NCI-H1436 (cell line): Measurements from ENCODE around the gene RBM8A.

ENCODE experiments used
- DNase-seq: peaks from one replicate; lab custom pipeline; 2025; lab: John Stamatoyannopoulos, UW

RBM8A gene

GRCh38 chr1:145877923-145878486, 49.3 kb downstream of the RBM8A start:
- no peak for DNase-seq

GRCh38 chr1:145874646-145875045, 52.6 kb downstream of the RBM8A start:
- DNase-seq: no peak

- DNase-seq: no peak
Measured at GRCh38 chr1:145871994-145872924, 55.0 kb downstream of the RBM8A start.
